HG02642 (cell line): ENCODE data around the gene PNLIP.

Experiments used
- ATAC-seq: cut with Tn5 transposase; IDR thresholded peaks from one replicate; pipeline ENCODE4 v1.9.1; 2021; ENCODE audit warnings: mild to moderate bottlenecking; ENCODE audit not compliant: unreplicated experiment, poor library complexity

Gene PNLIP

GRCh38 chr10:116545756-116546155 is at the start of gene PNLIP:
Gene PNLIP, plus strand, starts transcription at chr10:116545931. Its CDS starts 162 bp downstream, at chr10:116546093.
- ATAC-seq: no peak

GRCh38 chr10:116504786-116505185 is 40.9 kb upstream of the PNLIP start:
- ATAC-seq: no peak

GRCh38 chr10:116510565-116510964 is 35.2 kb upstream of the PNLIP start:
- no peak for ATAC-seq

DNA sequence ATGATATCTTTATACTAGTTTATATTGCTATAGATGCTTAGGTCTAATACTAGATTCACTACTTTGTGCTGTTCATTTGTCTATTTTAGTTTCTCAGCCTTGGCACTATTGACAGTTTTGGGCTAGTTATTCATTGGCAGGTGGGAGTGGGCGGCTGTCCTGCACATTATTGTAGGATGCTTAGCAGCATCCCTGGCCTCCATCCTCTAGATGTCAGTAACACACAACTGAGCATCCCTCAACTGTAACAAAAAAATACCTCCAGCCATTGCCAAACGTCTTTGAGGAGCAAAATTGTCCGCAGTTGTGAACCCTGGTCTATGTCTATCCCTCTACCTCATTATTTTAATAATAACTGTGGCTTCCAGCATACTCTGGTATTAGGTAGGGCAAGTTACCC is 34.4 kb upstream of the PNLIP start:
- no peak for ATAC-seq

DNA sequence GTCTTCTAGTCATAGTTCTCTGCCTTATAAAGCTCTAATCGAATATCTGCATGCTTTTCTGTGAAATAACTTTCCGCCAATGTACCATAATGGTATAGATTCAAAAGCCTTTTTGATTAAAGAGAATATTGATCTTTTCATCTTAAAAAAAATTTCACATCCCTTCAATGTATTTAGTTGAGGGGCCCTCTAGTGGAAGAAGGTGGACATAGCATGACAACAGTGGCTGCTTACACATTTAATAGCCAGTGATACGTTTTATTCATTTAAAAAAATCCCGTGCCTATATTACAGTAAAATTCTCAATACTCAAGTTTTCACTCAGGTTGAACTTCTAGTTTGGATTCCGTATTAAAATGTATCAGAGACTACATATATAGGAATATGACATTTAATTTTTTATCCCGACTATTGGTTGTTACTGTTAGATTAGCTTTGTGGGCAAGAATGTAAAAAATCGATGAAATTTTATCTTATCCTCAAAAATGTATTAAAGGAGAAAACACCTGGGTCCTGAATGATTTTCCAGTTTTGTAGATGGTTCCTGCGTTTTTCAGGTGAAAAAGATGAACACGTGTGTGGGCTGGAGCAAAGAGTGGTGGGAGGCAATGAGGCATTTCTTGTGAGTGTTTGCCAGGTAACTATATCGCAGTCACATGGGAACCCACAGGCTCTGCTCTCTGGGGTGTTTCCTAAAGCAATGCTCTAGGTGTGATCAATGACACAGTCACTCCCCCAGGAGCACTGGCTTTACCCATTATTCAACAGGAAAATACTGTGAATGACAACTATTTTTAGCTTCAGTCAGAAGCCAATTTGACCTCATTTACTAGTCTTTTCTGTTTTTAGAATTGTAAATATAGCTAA is 24.1 kb upstream of the PNLIP start:
- ATAC-seq: no peak

- no peak for ATAC-seq
These were observed 22.8 kb upstream of the PNLIP start for GRCh38 chr10:116522803-116523381.

GRCh38 chr10:116524736-116525135 is 21.0 kb upstream of the PNLIP start:
- no peak for ATAC-seq

- ATAC-seq: no peak
These were observed 19.5 kb upstream of the PNLIP start for GRCh38 chr10:116526219-116526618.

DNA sequence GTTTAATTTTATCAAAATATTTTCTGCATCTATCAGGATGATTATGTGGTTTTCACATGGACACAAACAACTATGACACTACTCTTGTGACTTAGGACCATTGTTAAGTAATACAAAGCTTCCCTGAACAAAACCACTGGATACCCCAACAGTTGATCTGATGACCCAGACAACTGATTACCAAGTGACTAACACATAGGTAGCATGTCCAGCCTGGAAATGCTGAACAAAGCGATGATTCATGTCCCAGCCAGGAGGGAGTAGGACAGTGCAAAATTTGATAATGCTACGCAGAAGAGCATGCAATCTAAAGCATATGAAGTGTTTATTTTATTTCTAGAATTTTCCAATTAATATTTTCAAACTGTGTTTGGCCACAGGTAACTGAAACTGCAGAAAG is 8.9 kb upstream of the PNLIP start:
- ATAC-seq: no peak

- no peak for ATAC-seq
These were observed 7.3 kb upstream of the PNLIP start for GRCh38 chr10:116538456-116538855.

DNA sequence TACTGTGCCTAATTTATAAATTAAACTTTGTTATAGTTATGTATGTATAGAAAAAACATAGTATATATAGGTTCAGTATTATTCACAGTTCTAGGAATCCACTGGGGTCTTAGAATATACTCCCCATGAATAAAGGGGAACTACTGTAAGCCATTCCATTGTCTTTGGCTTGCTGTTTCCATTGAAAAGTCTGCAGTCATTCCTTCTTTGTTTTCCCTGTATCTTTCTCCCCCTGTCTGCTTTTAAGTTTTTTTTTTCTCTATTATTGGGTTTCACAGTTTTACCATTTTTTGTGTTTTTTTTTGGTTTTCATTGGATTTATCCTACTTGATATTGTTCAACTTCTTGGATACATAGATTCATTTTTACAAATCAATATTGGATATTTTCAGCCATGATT is 6.7 kb upstream of the PNLIP start:
- no peak for ATAC-seq

- no peak for ATAC-seq
These were observed 4.9 kb upstream of the PNLIP start for GRCh38 chr10:116540814-116541213.

- ATAC-seq: no peak
These were observed 3.6 kb upstream of the PNLIP start for GRCh38 chr10:116542007-116542677.

DNA sequence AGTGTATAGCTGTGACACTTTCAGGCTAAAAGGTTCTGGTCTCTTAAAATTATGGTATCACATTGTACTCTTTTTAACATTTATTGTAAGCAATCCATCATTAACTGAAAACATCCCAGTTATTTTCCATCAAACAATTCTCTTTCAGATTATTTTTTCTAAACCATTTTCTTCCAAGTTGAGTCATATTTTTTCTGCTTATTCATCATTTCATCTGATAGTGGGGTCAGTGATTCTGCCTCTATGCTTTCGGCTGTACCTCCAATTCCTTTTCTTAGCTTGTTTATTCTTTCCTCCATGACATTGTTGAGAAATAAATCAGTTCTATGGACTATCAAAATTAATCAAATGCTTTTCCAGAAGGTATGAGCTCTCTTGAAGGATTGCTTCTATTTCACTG is 609 bp upstream of the PNLIP start:
- ATAC-seq: no peak

DNA sequence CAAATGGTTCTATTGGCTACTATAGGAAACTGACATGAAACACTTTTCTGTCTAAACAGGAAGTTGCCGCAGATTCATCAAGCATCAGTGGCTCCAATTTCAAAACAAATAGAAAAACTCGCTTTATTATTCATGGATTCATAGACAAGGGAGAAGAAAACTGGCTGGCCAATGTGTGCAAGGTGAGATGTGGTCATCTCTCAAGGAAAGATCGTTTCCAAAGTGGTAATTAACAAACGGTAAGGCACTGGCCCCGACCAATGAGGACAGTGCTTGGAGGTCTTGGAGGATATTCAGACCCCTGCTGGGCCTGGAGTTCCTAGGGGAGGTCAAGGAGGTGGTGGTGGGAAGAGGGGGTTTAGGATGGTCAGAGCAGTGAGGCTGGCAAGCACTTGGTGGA is 2.6 kb downstream of the PNLIP start:
- no peak for ATAC-seq

GRCh38 chr10:116553378-116553980 is 7.7 kb downstream of the PNLIP start:
- ATAC-seq: no peak

DNA sequence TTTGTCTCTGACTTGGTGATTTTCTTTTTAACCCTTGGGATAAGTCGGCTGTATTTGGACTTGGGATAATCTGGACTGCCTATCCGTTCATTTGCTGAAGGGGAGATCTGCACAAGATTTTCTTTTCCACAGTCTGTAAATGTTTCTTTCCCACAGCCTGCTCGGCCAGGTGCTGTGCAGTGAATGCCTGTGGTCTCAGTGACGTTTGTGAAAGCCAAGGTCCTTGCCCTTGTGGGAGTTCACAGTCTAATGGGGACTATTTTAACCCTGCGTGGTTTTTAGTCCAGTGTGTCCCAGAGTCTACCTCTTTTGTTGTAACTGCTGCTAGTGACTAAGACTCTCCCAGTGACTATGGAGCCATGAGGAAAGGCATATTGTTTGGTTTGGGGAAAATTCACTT is 8.9 kb downstream of the PNLIP start:
- ATAC-seq: no peak

- ATAC-seq: no peak
These were observed 10.1 kb downstream of the PNLIP start for GRCh38 chr10:116555880-116556279.

DNA sequence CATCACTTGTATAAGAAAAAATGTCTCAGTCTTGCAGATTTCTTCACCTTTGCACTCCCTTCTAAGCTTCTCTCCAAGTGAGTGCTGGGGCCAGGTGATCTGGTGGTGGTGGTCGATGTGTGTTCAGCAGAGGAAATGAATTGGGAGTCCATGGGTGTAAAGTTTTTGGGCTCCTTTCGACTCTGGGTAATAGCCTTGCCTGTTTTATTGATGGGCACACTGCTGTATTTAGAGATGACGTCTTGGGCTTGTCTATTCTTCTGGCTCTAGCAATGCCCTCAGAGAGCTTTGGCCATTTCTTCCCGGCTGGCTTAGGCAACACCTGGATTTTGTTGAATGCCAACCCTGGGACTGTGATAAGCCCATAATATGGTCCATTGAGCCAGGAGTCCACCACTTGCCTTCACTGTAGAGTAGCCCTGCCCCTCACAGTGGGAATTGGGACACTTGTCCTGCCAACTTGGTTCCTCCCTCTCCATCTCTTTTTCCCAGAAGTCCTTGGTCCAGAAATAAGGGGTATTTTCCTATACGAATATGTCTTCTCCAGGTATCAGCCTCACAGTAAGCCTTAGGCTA is 11.7 kb downstream of the PNLIP start:
- ATAC-seq: no peak

DNA sequence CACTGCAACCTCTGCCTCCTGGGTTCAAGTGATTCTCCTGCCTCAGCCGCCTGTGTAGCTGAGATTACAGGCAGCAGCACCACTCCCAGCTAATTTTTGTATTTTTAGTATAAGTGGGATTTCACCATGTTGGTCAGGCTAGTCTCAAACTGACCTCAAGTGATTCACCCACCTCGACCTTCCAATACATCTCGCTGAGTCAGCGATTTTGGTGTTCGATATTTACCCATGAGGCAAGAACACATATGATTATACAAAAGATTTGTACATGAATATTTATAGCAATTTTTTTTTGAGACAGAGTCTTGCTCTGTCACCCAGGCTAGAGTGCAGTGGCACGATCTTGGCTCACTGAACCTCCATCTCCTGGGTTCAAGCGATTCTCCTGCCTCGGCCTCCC is 19.8 kb downstream of the PNLIP start:
- no peak for ATAC-seq

DNA sequence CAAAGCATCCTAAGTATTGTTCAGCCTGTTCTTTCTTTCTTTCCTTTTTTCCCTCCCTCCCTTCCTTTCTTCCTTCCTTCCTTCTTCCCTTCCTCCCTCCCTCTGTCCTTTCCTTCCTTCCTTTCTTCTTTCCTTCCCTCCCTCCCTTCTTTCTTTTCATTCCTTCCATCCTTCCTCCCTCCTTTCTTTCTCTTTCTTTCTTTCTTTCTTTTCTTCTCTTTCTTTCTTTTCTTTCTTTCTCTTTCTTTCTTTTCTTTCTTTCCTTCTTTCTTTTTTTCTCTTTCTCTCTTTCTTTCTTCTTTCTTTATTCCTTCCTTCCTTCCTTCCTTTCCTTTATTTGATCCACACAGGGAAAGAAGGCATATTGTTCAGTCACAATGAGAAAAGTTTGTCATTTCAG is 21.2 kb downstream of the PNLIP start:
- no peak for ATAC-seq
